HG03571 (cell line): ENCODE measurements around the gene CD300E.

Source experiments
- ATAC-seq: cut with Tn5 transposase; IDR thresholded peaks from one replicate; pipeline ENCODE4 v1.9.1; 2021; ENCODE audit not compliant: unreplicated experiment

CD300E gene, protein sequence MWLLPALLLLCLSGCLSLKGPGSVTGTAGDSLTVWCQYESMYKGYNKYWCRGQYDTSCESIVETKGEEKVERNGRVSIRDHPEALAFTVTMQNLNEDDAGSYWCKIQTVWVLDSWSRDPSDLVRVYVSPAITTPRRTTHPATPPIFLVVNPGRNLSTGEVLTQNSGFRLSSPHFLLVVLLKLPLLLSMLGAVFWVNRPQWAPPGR

GRCh38 chr17:74623693-74624093 is at the start of gene CD300E:
CD300E (minus strand) TSS chr17:74623738; CDS start chr17:74623621, 117 bp downstream.
- no peak for ATAC-seq

DNA sequence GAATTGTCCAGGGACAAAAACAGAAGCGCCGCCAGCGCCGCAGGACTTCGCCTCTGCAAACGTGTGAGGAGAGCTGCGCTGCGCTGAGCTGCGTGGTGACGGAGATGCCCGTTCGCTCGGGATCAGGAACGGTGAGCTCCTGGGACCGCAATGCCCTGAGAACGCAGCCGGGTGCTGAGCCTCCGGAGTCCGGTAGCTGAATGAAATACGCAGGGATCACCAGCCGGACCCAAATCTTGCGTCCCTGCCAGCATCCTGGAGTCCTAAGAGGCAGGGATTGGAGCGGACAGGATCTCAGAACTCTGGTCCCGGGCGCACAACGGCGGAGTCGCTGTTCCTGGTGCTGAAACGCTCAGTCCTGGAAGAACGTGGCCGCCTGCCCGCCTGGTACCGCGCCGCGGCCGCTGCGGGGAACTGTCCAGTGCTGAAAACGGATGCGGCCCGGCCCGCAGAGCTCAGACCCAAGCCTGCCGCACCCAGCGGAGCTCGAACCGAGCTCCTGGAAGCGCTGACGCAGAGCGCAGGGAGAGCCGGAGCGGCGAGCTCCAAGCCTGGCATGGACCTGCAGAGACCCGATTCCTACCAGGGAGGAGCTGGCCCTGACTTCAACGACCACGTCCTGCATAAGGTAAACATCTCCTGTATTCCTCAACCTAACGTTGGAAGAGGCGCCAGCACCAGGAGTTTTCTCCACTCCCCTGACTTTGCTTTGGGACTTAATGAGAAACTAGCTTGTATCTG is 47.7 kb upstream of the CD300E start:
- no peak for ATAC-seq

GRCh38 chr17:74670329-74670728 is 46.8 kb upstream of the CD300E start:
- no peak for ATAC-seq

- ATAC-seq, result no peak
These were observed 40.0 kb upstream of the CD300E start for GRCh38 chr17:74663561-74663960.

DNA sequence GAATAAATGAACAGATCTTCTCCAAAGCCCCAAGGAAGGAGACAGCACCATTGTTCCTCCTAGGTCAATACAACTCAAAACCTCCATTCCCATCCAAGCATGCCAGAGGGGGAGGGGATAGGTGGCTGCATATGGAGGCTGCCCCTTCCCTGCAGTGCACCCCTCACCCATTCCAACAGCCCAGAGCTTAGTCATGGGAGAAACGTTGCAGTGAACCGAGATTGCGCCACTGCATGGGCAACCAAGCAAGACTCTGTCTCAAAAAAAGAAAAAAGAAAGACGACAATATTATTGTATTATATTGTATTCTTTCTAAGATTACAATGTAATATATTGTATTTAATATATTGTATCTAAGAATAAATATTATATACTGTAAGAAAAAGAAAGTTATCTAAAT is 36.4 kb upstream of the CD300E start:
- no peak for ATAC-seq

- no peak for ATAC-seq
These were observed 35.1 kb upstream of the CD300E start for GRCh38 chr17:74658620-74659019.

- ATAC-seq, result no peak
These were observed 31.2 kb upstream of the CD300E start for GRCh38 chr17:74654742-74655141.

DNA sequence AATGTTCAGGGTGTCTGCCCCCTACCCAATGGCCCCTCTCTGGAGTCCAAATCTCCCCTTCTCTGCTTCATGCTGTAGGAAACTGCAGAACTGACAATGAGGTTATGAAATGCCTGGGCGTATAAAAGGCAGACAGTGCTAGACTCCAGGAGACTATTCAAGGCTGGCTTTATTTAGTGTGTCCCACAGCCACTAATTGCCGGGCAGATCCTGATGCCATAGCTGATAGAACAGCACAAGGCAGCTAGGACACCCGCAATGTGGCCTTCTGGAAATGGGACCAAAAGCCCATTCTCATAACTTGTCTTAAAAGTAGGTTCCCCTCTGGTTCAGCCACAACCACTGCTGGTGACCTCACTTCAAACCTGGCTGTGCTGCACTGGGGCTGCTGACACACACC is 28.5 kb upstream of the CD300E start:
- no peak for ATAC-seq

- ATAC-seq, result no peak
These were observed 26.4 kb upstream of the CD300E start for GRCh38 chr17:74649909-74650308.

DNA sequence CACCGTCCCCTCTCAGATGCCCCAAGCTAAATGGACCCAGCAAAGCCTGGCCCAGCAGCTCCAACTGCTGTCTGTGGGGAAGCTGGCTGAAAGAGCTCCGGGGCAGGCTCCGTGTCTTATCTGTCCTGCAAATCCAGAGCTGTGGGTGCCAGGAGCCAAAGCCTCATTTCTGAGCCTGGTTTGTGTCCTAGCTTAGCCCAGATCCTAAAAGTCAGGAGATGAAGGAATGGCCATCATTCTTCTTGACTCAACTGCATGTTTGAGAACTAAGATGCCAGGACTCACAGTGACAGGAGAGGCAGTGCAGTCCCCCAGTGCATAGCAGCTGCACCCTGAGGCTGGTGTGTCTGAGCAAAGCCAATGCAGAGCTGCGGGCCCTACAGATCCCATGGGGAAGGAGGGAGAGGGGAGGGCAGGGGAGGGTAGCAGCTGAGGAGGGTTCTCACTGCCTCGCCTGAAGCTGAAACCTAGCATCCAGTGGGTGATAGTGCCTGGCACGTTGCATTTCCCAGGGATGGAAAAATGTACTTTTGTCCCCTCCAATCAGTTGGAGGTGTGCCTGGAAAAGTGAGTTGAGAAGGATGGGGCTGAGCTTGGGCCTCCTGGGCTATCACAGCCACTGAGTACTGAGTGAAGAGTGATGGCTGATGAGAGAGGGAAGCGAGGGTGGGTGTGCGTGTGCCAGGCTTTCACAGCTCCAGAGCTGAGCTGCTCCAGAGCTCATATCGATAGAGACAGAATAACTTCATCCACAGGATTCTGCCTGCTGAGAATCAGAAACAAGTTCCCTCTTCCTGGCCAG is 24.5 kb upstream of the CD300E start:
- ATAC-seq, result no peak

GRCh38 chr17:74646231-74646630 is 22.7 kb upstream of the CD300E start:
- no peak for ATAC-seq

- no peak for ATAC-seq
These were observed 21.5 kb upstream of the CD300E start for GRCh38 chr17:74645010-74645409.

- ATAC-seq, result no peak
These were observed 20.9 kb upstream of the CD300E start for GRCh38 chr17:74644419-74644818.

- ATAC-seq, result no peak
These were observed 20.3 kb upstream of the CD300E start for GRCh38 chr17:74643826-74644225.

DNA sequence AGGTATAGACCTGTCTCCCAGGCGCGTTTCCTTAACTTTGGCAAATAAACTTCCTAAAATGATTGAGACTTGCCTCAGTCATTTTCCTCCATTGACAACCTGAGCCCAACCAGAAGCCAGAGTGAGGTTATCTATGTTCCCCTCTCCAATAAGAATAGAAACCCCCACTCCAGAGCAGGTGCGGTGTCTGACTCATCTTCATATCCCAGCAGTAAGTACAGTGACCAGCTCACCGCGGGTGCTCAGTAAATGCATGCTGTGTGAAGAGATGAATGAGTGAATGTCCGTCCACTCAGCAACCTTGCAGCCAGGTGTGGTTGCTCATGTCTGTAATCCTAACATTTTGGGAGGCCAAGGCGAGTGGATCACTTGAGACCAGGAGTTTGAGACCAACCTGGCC is 19.5 kb upstream of the CD300E start:
- no peak for ATAC-seq

DNA sequence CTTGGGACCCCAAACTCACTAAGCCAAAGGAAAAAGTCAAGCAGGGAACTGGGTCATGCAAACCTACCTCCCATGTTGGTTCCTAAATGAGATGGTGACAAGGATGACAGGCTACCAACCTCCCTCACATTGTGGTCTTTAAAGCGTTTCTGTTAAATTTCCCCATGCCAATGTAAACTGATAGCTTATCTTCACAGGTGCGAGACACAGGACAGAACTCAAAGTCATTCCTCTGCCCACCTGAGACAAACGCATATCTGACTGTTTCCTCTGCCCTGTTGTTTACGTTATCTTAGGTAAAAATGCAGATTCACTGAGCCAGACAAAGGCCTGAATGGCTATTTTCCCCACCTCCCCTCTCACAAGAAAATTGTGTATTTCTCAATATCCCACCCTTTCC is 19.0 kb upstream of the CD300E start:
- ATAC-seq, result no peak

GRCh38 chr17:74641958-74642298 is 18.4 kb upstream of the CD300E start:
- no peak for ATAC-seq

GRCh38 chr17:74641224-74641957 is 17.9 kb upstream of the CD300E start:
- ATAC-seq, result no peak

DNA sequence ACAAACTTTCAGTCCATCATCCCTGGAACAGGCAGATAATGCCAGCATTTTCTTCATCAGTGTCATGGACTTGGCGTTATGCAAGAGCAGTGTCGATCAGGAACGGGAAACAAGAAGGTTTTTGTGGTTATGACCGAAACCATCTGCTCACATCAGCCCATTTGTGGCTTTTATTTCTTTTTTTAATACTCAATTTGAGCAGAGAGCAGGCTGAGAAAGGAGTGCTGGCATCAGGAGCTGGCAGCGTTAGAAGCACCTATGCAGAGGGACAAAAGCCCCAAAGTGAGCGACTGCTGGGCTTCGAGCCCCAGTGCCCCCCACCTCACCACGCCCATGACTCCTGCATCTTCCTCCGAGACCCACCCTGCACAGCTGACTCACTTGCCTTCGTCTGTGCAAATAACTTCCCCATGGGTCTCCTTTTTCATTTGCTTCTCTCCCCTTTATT is 16.2 kb upstream of the CD300E start:
- ATAC-seq, result no peak

DNA sequence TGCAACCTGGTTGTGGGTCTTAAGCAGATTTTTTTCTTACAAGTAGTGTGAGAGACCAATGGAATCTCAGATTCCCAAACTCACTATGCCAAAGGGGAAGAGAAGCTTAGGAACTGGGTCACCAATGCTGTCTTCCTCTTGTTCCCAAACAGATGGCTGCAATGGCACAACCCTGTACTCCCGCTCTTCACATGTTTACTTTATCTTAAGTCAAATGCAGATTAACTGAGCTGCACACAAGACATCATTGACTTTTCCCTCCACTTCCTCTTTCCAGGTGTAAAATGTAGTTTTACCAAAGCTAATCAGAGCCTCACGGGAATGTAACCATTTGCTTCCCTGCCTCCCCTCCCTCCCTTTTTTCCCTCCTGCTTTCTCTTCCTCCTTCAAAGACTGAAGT is 14.4 kb upstream of the CD300E start:
- ATAC-seq, result no peak

- no peak for ATAC-seq
These were observed 13.7 kb upstream of the CD300E start for GRCh38 chr17:74637265-74637664.
